ENCODE measurements around the gene CEP72.
"Not testable (repeated sequence)": the region's sequence is repeated elsewhere in the genome, so short reads cannot be mapped to it uniquely, and the experiment has no call there.

Gene CEP72

GRCh38 chr5:673161-673830 lies 61.2 kb downstream of the CEP72 start:
- in situ Hi-C loops (cut with HindIII; ENCODE audit: low pct_unique_long_range_greater_than_20kb, low sequenced_read_pairs), result no loop called here
- no peak for TF ChIP-seq JUND (IDR thresholded peaks at IDR 0.05; ENCODE audit: low read depth)
- no peak for DNase-seq (ENCODE audit: low read depth in 1 of 2, low spot score in 1 of 2)

GRCh38 chr5:673831-674629 lies 61.9 kb downstream of the CEP72 start:
- peak; percentile 43 to 51 for DNase-seq (ENCODE audit: low read depth in 1 of 2, low spot score in 1 of 2)
- in situ Hi-C loops (cut with HindIII; ENCODE audit: low pct_unique_long_range_greater_than_20kb, low sequenced_read_pairs), result no loop called here
- no peak for TF ChIP-seq JUND (IDR thresholded peaks at IDR 0.05; ENCODE audit: low read depth)

GRCh38 chr5:674630-675011 lies 62.5 kb downstream of the CEP72 start:
- DNase-seq (ENCODE audit: low read depth in 1 of 2, low spot score in 1 of 2), result peak; percentile 58 to 59
- in situ Hi-C loops (cut with HindIII; ENCODE audit: low pct_unique_long_range_greater_than_20kb, low sequenced_read_pairs), result no loop called here
- no peak for TF ChIP-seq JUND (IDR thresholded peaks at IDR 0.05; ENCODE audit: low read depth)

- in situ Hi-C loops (cut with HindIII; ENCODE audit: low pct_unique_long_range_greater_than_20kb, low sequenced_read_pairs), result no loop called here
- no peak for TF ChIP-seq JUND (IDR thresholded peaks at IDR 0.05; ENCODE audit: low read depth)
These were observed 63.2 kb downstream of the CEP72 start for GRCh38 chr5:675111-675870.

GRCh38 chr5:675871-676698 lies 63.9 kb downstream of the CEP72 start:
- in situ Hi-C loops (cut with HindIII; ENCODE audit: low pct_unique_long_range_greater_than_20kb, low sequenced_read_pairs), result no loop called here
- TF ChIP-seq JUND (IDR thresholded peaks at IDR 0.05; ENCODE audit: low read depth), result no peak
- DNase-seq (ENCODE audit: low read depth in 1 of 2, low spot score in 1 of 2), result peak; percentile 46 to 63

More at GRCh38 chr5:675111-675870, 63.2 kb downstream of the CEP72 start:
- no peak for DNase-seq (ENCODE audit: low read depth in 1 of 2, low spot score in 1 of 2)

GRCh38 chr5:676699-677076 lies 64.5 kb downstream of the CEP72 start:
- TF ChIP-seq JUND (IDR thresholded peaks at IDR 0.05; ENCODE audit: low read depth), result no peak
- in situ Hi-C loops (cut with HindIII; ENCODE audit: low pct_unique_long_range_greater_than_20kb, low sequenced_read_pairs), result no loop called here
- DNase-seq (ENCODE audit: low read depth in 1 of 2, low spot score in 1 of 2), result no peak

GRCh38 chr5:677131-678101 lies 65.3 kb downstream of the CEP72 start:
- no peak for DNase-seq (ENCODE audit: low read depth in 1 of 2, low spot score in 1 of 2)
- TF ChIP-seq JUND (IDR thresholded peaks at IDR 0.05; ENCODE audit: low read depth), result no peak
- in situ Hi-C loops (cut with HindIII; ENCODE audit: low pct_unique_long_range_greater_than_20kb, low sequenced_read_pairs), result no loop called here

- in situ Hi-C loops (cut with HindIII; ENCODE audit: low pct_unique_long_range_greater_than_20kb, low sequenced_read_pairs); DNase-seq (ENCODE audit: low read depth in 1 of 2, low spot score in 1 of 2): not testable (repeated sequence)
These were observed 66.4 kb downstream of the CEP72 start for GRCh38 chr5:678521-678920.

GRCh38 chr5:679166-679895 lies 67.2 kb downstream of the CEP72 start:
- in situ Hi-C loops (cut with HindIII; ENCODE audit: low pct_unique_long_range_greater_than_20kb, low sequenced_read_pairs), result not testable (repeated sequence)

GRCh38 chr5:680118-680795 lies 68.1 kb downstream of the CEP72 start:
- in situ Hi-C loops (cut with HindIII; ENCODE audit: low pct_unique_long_range_greater_than_20kb, low sequenced_read_pairs), result not testable (repeated sequence)

More at GRCh38 chr5:679166-679895, 67.2 kb downstream of the CEP72 start:
- not testable (repeated sequence) for DNase-seq (ENCODE audit: low read depth in 1 of 2, low spot score in 1 of 2)

GRCh38 chr5:680836-681235 lies 68.7 kb downstream of the CEP72 start:
- in situ Hi-C loops (cut with HindIII; ENCODE audit: low pct_unique_long_range_greater_than_20kb, low sequenced_read_pairs); DNase-seq (ENCODE audit: low read depth in 1 of 2, low spot score in 1 of 2): not testable (repeated sequence)

More at GRCh38 chr5:680118-680795, 68.1 kb downstream of the CEP72 start:
- not testable (repeated sequence) for DNase-seq (ENCODE audit: low read depth in 1 of 2, low spot score in 1 of 2)

- DNase-seq (ENCODE audit: low read depth in 1 of 2, low spot score in 1 of 2); in situ Hi-C loops (cut with HindIII; ENCODE audit: low pct_unique_long_range_greater_than_20kb, low sequenced_read_pairs): not testable (repeated sequence)
These were observed 69.4 kb downstream of the CEP72 start for GRCh38 chr5:681317-682191.

- in situ Hi-C loops (cut with HindIII; ENCODE audit: low pct_unique_long_range_greater_than_20kb, low sequenced_read_pairs); DNase-seq (ENCODE audit: low read depth in 1 of 2, low spot score in 1 of 2): not testable (repeated sequence)
These were observed 70.1 kb downstream of the CEP72 start for GRCh38 chr5:682216-682615.

Data from T47D (cell line).